RPMI7951 (cell line): Measurements from ENCODE around the gene QKI. TPM values are rescaled to one million over a fixed set of nuclear protein-coding genes. Genes with fewer than 3 reads are reported as not detected.
"Not testable (repeated sequence)": the region's sequence is repeated elsewhere in the genome, so short reads cannot be mapped to it uniquely, and the experiment has no call there.

Experiments
- DNase-seq: peaks from one replicate; pipeline ENCODE4 v3.0.0-alpha.2; 2012; ENCODE audit warnings: low read depth
- total RNA-seq: library from RNA; depleted of rRNA; stranded (reverse); fragments of >200 nt; shearing (Covaris generic); gene quantifications from 2 replicates; pipeline ENCODE4 v1.2.3, GENCODE V29; 2014; rRNA removed

QKI gene
- total RNA-seq, result 147 and 192 TPM in 2 replicates

DNA sequence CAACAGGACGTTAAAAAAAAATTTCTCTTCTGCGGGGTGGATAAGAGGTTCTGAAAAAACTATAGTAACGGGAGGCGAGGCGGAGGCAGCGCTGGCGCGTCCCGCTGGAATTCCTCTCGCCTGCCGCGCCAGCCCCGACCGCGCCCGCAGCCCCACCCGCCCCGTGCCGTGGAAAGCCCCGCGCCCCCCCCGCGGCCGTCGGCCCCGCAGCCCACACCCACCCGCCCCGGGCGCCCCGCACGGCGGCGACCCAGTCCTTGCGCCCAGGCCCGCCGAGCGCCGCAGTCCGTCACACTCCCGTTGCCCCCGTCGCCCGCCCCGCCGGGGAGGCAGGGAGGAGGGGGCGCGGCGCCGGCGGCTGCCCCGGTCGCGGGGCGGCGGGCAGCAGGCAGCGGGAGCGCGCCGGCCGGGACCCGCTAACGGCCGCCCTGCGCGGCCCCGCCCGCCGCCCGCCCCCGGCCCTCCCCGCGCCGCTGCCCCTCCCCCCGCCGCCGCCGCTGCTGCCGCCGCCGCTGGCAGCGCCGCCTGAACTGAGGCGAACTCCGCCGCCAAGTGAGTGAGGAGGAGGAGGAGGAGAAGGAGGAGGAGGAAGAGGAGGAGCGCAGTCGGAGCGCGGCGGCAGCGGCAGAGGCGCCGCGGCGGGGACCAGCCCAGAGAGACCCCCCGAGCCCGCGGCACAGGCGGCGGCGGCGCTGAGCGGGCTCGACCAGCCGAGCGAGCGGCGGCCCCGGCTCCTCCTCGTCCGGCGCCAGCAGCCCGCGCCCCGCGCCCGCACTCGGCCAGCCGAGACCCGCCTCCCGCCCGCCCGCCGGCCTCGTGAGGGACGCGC is at the start of gene QKI:
Gene QKI (plus strand): TSS at position 602 of the 829 bp plus-strand sequence. CDS start 476 bp downstream, outside the sequence.
- peak; percentile 82 for DNase-seq

DNA sequence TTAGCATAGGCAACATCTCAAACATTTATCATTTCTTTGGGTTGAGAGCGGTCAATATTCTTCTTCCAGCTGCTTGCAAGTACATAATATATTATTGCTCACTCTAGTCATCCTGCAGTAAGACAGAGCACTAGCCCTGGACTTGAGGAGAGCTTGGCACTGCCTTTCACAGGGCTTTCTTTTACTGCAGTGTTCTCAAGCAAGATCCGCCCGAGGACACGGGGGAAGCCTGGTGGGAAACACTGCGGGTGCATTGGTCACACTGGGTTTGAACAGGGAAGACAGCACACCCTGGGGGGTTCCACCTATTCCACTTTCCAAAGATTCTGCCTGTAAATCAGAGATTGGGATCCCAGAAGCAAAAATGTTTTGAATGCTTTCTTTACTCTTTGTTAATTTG is 48.2 kb upstream of the QKI start:
- no peak for DNase-seq

DNA sequence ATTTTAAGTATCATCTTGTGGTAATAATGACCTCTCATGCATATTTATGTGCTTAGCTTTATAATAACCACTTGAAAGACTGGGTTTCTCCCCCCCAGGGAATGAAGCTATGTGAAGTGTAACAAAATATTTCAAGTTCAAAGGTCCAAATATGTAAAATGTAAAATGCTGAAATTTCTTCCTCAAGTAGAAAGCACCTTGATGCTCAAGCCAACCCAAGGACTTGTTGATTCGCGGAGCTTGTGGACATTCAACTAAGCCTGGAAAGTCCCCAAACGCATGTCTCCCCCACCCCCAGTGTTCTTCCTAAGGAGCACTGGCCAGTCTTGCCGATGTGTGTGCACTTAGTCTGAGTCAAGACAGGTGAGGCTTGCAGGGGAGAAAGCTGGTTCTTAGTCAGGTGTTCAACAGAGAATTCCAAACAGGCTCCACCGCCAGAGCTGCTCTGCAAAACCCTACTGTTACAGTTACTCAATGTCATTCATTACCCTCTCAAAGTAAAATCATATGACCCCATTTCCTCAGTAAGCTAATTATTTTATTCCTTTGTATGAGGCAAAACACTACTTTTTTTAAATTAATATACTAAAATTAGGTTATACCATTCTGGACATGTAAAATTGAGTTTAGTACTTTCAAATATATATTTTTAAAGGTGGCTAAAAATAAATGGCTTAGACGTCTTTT is 46.9 kb upstream of the QKI start:
- DNase-seq, result no peak

DNA sequence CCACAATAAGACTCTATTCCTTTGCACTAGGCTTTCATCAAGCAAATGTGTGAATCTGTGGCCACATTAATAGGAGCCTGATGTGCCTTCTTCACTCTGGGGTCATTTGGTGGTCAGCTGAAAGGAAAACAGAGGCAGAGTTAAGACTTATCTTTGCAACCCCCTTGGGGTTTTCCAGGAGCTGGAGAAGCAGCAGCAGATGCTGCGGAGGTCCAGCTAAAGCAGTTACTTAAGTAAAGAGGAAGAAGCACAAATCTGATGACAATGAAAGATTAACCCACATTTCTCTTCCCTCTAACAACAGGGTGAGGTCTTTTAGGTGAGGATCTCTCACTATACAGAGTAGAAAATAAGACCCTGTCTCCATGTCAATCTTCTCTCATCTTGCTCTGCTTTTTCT is 45.4 kb upstream of the QKI start:
- DNase-seq, result no peak

GRCh38 chr6:163369628-163370365 is 44.7 kb upstream of the QKI start:
- no peak for DNase-seq

GRCh38 chr6:163370464-163371117 is 43.9 kb upstream of the QKI start:
- no peak for DNase-seq

GRCh38 chr6:163371129-163371528 is 43.4 kb upstream of the QKI start:
- DNase-seq, result no peak

DNA sequence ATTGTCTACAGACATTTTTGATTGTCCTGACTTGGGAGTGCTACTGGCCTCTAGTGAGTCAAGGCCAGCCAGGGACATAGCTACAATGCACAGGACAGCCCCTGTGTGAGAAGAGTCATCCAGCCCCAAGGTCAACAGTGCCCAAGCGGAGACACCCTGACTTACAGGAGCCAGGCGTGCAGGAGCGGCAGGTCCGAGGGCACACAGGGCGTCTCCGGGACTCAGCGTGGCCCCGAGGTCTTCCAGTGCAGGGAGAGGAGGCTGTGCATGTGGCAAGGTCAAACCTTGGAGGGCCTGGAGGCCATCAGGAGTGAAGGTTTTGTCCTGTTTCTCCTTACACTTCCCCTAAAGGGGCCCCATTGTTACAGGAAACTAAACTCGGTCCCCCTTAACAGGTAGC is 41.3 kb upstream of the QKI start:
- DNase-seq, result no peak

DNA sequence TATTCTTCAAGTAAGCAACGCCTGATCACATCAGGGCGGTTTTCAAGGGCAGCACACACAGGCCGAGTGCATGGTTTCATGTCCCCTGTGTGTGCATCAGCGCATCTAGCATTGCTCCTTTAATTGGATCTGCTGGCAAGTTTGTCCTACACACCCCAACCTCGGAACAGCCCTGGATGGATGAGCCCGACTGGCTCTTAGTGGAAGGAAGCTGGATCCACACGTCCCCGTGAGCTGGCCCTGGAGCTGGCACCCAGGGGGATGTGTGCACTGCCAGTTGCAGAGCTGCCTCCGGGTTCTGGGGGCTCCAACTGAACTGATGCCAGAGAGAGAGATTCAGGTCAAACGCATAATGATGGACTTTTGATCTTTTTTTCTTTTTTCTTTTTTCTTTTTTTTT is 39.2 kb upstream of the QKI start:
- DNase-seq, result no peak

DNA sequence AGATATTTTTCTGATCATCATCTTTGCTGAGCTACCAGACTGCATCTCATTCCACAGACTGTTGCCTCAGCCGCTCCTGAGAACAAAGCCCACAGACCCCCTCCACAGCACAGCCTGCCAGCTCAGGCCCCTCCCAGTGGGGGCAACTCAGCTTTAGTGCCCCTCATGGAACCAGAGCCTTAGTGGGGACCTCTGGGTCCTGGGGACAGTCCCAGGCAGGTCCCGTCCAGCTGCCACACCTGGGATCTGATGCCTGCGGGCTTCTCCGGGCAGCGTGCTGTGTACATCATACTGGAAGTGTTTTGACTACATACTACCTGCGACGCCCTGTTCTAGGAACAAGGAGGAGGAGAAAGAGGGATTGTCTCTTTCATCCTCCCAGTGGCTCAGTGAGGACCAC is 38.3 kb upstream of the QKI start:
- no peak for DNase-seq

DNA sequence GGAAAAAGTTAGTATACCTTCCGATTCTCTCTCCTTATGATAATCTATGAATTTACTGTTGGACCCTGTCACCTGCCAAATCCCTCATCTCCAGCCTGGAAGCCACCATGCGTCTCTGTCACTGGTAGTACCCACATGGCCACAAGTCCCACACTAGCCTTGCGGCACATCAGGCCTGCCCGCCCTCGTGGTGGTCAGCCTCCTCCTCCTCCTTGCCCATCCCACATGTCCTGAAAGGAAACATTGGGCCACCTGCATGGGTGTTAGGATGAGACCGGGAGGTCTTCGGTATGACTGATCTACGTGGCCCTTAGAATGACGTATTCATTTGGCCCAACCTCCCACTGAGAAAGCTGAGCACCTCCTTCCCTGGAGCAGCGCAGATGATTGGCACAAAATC is 37.0 kb upstream of the QKI start:
- DNase-seq, result no peak

- DNase-seq, result no peak
Measured at GRCh38 chr6:163380216-163380615, 34.3 kb upstream of the QKI start.

DNA sequence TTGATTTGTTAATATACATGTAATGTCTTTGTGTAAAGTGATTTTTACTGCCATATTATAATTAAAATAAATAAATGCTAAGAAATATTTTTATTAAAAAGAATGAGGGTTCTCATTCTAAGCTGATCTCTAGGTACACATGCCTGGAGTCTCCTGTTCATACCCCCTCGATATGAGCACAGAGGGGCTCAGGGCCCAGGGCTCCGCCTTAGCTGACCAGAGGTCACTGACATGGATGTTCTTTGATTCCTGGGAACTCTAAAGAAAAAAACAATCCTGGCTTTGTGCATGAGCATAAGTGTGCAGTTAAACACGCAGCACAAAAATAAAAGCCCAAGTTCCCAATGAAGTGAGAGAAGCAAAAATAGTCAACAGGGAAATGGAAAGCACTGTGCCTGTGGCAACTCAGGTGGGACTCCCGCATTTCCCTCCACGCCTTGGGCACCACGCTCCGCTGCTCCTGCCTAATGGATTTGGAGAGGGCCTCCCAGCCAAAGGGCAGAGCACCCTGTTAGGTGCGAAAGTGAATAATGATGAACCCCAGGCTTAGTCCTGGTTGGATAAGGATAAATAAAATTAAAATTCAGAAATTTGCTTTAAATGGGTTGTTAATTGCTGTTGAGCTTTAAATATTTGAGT is 33.3 kb upstream of the QKI start:
- no peak for DNase-seq

DNA sequence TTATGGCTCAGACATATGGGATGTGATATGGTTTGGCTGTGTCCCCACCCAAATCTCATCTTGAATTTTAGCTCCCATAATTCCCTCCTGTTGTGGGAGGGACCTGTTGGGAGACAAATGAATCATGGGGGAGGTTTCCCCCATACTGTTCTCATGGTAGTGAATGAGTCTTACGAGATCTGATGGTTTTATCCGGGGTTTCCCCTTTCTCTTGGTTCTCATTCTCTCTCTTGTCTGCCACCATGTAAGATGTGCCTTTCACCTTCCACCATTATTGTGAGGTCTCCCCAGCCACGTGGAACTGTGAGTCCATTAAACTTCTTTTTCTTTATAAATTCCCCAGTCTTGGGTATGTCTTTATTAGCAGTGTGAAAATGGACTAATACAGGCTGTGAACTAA is 31.1 kb upstream of the QKI start:
- DNase-seq, result not testable (repeated sequence)

DNA sequence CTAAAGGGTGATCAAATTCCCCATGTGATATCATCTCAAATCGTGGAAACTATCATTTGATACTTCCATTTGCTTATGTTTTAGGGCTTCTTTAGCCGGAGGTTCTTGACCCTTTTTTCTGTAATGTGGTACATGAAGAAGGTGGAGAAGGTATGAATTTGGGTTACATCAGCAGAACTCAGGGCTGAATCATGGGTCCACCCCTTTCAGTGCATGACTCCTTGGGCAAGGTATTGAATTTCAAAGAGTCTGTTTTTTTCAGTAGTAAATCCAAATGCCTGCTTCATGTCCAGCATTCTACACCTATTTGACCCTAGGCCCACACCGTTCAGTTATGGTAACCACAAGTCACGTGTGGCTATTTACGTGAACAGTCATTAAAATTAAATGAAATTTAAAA is 30.6 kb upstream of the QKI start:
- no peak for DNase-seq

GRCh38 chr6:163384510-163384909 is 30.0 kb upstream of the QKI start:
- no peak for DNase-seq

DNA sequence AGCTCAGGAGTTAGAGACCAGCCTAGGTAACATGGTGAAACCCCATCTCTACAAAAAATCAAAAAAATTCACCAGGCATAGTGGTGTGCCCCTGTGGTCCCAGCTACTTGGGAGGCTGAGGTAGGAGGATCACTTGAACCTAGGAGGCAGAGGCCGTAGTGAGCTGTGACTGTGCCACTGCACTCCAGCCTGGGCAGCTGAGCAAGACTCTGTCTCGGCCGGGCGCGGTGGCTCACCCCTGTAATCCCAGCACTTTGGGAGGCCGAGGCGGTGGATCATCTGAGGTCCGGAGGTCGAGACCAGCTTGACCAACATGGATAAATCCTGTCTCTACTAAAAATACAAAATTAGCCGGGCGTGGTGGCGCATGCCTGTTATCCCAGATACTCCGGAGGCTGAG is 29.0 kb upstream of the QKI start:
- DNase-seq, result not testable (repeated sequence)

GRCh38 chr6:163386329-163386908 is 28.1 kb upstream of the QKI start:
- no peak for DNase-seq

- DNase-seq, result no peak
Measured at GRCh38 chr6:163387317-163387716, 27.2 kb upstream of the QKI start.

GRCh38 chr6:163389354-163389753 is 25.2 kb upstream of the QKI start:
- DNase-seq, result no peak

GRCh38 chr6:163390770-163391169 is 23.7 kb upstream of the QKI start:
- no peak for DNase-seq
